Esophagus muscularis mucosa (tissue), 4 donors: Measurements from ENCODE around the gene KCNJ6. TPM values are rescaled to one million over a fixed set of nuclear protein-coding genes. Genes with fewer than 3 reads are reported as not detected.

Experiments used
- DNase-seq: peaks from one replicate; pipeline ENCODE4 v3.0.0-alpha.2; 2017; ENCODE audit errors: extremely low spot score
- H3K27ac ChIP-seq, 4 donors: fragments of 200-600 bp; sonication (generic); replicated peaks in 1 of 4; 1 replicate in 3 of 4; 2 replicates in 1 of 4; pipeline ENCODE4 v1.5.1; 2016 to 2019; ENCODE audit warnings: mild to moderate bottlenecking in 1 of 4
- H3K27me3 ChIP-seq, 4 donors: fragments of 200-600 bp; sonication (generic); one replicate each; pipeline versions ENCODE4 v1.5.1 to v1.6.0; 2016 to 2019
- H3K36me3 ChIP-seq, 4 donors: fragments of 200-600 bp; sonication (generic); one replicate each; pipeline ENCODE4 v1.5.1; 2016 to 2019
- H3K4me1 ChIP-seq, 4 donors: fragments of 200-600 bp; sonication (generic); one replicate each; pipeline ENCODE4 v1.5.1; 2016 to 2019
- H3K4me3 ChIP-seq, 4 donors: fragments of 200-600 bp; sonication (generic); 1 replicate in 2 of 4; 2 replicates in 2 of 4; pipeline ENCODE4 v1.5.1; 2016 to 2019; ENCODE audit warnings: mild to moderate bottlenecking in 4 of 4, moderate library complexity in 1 of 4
- H3K9me3 ChIP-seq, 4 donors: fragments of 200-600 bp; sonication (generic); 1 replicate in 3 of 4; 2 replicates in 1 of 4; pipeline ENCODE4 v1.5.1; 2016 to 2019
- EP300 ChIP-seq: sonication (generic); formaldehyde crosslinking; IDR thresholded peaks from one replicate; pipeline ENCODE4 v1.6.1; 2017; ENCODE audit warnings: antibody characterized with exemption
- POLR2A ChIP-seq: fragments of 450-650 bp; IDR thresholded peaks from one replicate; pipeline ENCODE4 v1.6.1; 2017; ENCODE audit warnings: antibody characterized with exemption, moderate library complexity, mild to moderate bottlenecking, low read depth
- POLR2AphosphoS5 ChIP-seq, 2 donors: sonication (generic); formaldehyde crosslinking; IDR thresholded peaks; one replicate each; pipeline ENCODE4 v1.6.1; 2017; ENCODE audit warnings: antibody characterized with exemption in 2 of 2
- WGBS: methylation state at CpG from one replicate; pipeline ENCODE4 v1.1.5; 2018; 5-methylcytosine and 5-hydroxymethylcytosine counted together
- intact Hi-C: fragments of 100-400 bp; cut with DNase I; formaldehyde crosslinking; loops from one replicate; pipeline ENCODE4 v1.15.1; 2023
- total RNA-seq, 4 donors: library from RNA; depleted of rRNA; stranded (reverse); fragments of >200 nt; gene quantifications; one replicate each; pipeline versions ENCODE4 v1.1.0 to v1.2.1, GENCODE V29; 2016
- TF ChIP-seq, protein P1 (sequence below), 3 experiments: fragments of 200-600 bp in 2 of 3; fragments of 450-650 bp in 1 of 3; sonication (generic) in 2 of 3; IDR thresholded peaks; one replicate each; pipeline ENCODE4 v1.5.1; 2017 to 2019; ENCODE audit warnings: antibody characterized with exemption in 3 of 3, mild to moderate bottlenecking in 2 of 3, moderate library complexity in 1 of 3

KCNJ6 gene
- total RNA-seq, 4 donors from 2014 or later = under 0.01 TPM; not detected in 2

DNA sequence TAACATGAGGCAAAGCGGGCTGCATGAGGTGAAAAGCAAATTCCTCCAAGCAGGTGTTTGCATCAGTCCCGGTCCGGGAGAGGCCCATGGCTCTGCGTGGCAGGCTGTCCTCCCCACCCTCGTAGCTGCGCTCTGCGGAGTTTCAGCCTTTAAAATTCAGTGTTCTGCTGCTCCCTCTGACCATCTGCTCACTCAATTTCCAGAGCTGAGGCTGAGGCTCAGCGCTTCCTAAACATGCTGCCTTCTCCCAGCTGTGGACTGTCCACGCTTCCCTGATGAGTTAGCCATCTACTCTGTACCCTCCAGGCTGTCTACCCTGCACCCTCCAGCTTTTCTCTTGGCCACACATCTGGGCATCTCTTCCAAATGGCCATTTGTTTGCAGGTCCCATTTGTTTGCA, 87.7 kb downstream of the KCNJ6 start:
- H3K4me3 ChIP-seq = no peak overlapping the region
- TF ChIP-seq EP300 = no peak
- TF ChIP-seq, protein P1, sequence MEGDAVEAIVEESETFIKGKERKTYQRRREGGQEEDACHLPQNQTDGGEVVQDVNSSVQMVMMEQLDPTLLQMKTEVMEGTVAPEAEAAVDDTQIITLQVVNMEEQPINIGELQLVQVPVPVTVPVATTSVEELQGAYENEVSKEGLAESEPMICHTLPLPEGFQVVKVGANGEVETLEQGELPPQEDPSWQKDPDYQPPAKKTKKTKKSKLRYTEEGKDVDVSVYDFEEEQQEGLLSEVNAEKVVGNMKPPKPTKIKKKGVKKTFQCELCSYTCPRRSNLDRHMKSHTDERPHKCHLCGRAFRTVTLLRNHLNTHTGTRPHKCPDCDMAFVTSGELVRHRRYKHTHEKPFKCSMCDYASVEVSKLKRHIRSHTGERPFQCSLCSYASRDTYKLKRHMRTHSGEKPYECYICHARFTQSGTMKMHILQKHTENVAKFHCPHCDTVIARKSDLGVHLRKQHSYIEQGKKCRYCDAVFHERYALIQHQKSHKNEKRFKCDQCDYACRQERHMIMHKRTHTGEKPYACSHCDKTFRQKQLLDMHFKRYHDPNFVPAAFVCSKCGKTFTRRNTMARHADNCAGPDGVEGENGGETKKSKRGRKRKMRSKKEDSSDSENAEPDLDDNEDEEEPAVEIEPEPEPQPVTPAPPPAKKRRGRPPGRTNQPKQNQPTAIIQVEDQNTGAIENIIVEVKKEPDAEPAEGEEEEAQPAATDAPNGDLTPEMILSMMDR (IDR thresholded peaks at IDR 0.05) = no peak
- no peak for TF ChIP-seq POLR2A
- no peak for TF ChIP-seq POLR2AphosphoS5 (IDR thresholded peaks at IDR 0.05)
- no peak overlapping the region for H3K27ac ChIP-seq
- no peak for DNase-seq
- H3K27me3 ChIP-seq = peaks cover 0 to 17% (median 0%) of the 10 kb centered on the region in 4 donors
- intact Hi-C loops = no loop called here
- WGBS = 68% methylated on average over 9 of the region's 9 CpGs
- no peaks in the 10 kb centered on the region for H3K9me3 ChIP-seq
- H3K4me1 ChIP-seq = no peaks in the 10 kb centered on the region
- H3K36me3 ChIP-seq = no peaks in the 10 kb centered on the region

DNA sequence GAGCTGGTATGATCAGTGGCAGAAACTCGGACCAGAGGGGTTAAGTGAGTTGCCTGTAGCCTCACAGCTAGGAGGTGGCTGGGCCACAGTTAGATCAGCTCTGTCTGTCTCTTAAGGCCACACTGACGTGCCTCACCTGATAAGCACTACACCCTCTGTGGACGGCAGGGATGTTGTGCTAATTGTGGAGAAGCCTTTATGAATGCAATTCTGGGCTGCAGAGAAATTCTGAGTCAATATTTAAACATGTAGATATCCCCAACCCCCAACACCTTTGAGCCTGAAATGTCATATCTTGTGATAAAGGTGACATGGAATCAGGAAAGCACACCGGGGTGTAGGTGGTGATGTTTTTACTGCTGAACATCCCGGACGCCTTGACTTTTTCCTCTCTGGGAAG, 88.3 kb downstream of the KCNJ6 start:
- WGBS = 73% methylated on average over 6 of the region's 6 CpGs
- no peak for DNase-seq
- Histone ChIP-seq H3K36me3 (no peaks in the 10 kb centered on the region), H3K4me3 (no peak overlapping the region), H3K27me3 (peaks cover 0 to 19% (median 0%) of the 10 kb centered on the region in 4 donors), H3K27ac (no peak overlapping the region), H3K9me3 (no peaks in the 10 kb centered on the region), H3K4me1 (no peaks in the 10 kb centered on the region)
- intact Hi-C loops = no loop called here
- no peak for TF ChIP-seq POLR2AphosphoS5 (IDR thresholded peaks at IDR 0.05)
- TF ChIP-seq, protein P1 (IDR thresholded peaks at IDR 0.05) = no peak

DNA sequence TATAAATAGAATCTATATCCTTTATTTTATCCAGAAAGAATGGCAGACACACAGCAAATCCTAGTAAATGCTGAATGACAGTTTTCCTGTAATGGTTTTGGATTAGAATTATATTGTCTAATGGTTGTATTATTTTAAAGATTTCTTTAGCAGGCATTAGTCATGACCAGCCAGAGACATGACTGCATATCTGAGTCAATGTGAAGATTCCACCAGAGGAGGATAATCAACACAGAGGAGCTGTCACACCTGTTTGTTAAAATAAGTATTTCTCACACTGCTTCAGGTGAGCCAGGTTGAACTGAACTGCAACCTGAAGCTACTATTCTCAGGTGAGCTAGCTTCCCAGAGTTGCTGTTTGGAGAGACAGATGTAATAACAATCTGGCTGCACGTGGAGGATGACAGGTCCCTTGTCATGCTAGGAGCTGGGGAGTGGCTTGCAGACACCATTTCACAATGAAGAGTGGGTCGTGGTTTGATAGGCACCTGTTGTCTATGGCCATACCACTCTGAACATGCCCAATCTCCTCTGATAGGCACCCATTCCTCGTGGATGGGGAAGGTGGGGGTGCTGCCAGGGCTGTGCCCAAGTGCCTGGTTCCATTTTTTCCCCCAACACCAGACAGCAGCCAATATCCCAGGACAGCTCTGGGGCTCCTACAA, 94.3 kb downstream of the KCNJ6 start:
- TF ChIP-seq, protein P1 (IDR thresholded peaks at IDR 0.05) = no peak
- no peak for TF ChIP-seq POLR2AphosphoS5 (IDR thresholded peaks at IDR 0.05)
- no peak for TF ChIP-seq POLR2A
- TF ChIP-seq EP300 = no peak
- no peak for DNase-seq
- Histone ChIP-seq H3K36me3 (no peaks in the 10 kb centered on the region), H3K4me3 (no peak overlapping the region), H3K27ac (no peak overlapping the region), H3K27me3 (peaks cover 0 to 19% (median 0%) of the 10 kb centered on the region in 4 donors), H3K4me1 (no peaks in the 10 kb centered on the region), H3K9me3 (no peaks in the 10 kb centered on the region)
- intact Hi-C loops = no loop called here
- WGBS = 71% methylated on average over 3 of the region's 3 CpGs

DNA sequence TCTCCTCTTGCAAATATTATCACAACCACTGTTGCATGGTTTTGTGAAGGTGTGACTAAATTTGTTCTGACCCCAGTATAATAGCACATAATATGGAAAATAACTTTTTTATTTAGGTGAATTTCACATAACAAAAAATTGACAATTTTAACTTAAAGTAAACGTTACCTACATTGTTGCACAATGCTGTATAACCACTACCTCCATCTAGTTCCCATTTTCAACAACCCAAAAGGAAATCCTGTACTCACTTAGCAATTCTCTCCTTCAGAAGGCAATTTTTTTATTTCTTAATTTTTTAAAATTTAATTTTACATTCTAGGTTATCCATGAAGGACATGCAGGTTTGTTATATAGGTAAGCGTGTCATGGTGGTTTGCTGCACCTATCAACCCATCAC, 95.2 kb downstream of the KCNJ6 start:
- no peak for DNase-seq
- Histone ChIP-seq H3K4me1 (no peaks in the 10 kb centered on the region), H3K36me3 (no peaks in the 10 kb centered on the region), H3K4me3 (no peak overlapping the region), H3K27me3 (peaks cover 0 to 19% (median 0%) of the 10 kb centered on the region in 4 donors), H3K27ac (no peak overlapping the region), H3K9me3 (no peaks in the 10 kb centered on the region)
- intact Hi-C loops = no loop called here
- 74% methylated on average over 2 of the region's 2 CpGs for WGBS
- TF ChIP-seq POLR2AphosphoS5 (IDR thresholded peaks at IDR 0.05) (no peak), POLR2A (no peak), EP300 (no peak)
- TF ChIP-seq, protein P1 (IDR thresholded peaks at IDR 0.05) = no peak

DNA sequence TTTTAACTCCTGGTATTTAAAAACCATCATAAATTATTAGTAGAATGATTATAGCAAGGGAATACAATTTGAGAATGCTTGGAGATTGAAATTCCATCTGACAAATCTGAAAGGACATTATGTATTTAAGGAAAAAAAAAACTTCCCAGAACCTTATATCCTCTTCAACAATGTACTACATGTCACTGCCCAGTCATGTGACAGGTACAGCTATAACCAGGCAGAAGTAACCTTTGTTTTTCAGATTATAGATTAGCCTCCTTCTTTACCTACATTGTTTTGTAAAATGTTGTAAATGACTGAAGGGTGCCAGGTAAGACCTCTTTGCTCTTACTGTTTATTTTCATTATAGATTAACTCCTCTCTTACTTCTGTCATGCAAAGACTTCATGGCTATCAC, 96.9 kb downstream of the KCNJ6 start:
- Histone ChIP-seq H3K36me3 (no peaks in the 10 kb centered on the region), H3K4me3 (no peak overlapping the region), H3K4me1 (no peaks in the 10 kb centered on the region), H3K9me3 (peaks cover 0 to 2% (median 0%) of the 10 kb centered on the region in 4 donors), H3K27me3 (peaks cover 0 to 19% (median 0%) of the 10 kb centered on the region in 4 donors), H3K27ac (no peak overlapping the region)
- DNase-seq = no peak
- TF ChIP-seq POLR2AphosphoS5 (IDR thresholded peaks at IDR 0.05) (no peak), EP300 (no peak), POLR2A (no peak)
- TF ChIP-seq, protein P1 (IDR thresholded peaks at IDR 0.05) = no peak
- intact Hi-C loops = no loop called here
